CD1c-positive myeloid dendritic cell (primary cell): ENCODE data around the gene MMP23B.

Experiments used
- DNase-seq: peaks from one replicate; pipeline ENCODE4 v3.0.0-alpha.2; 2016; ENCODE audit errors: extremely low spot score

The MMP23B gene

DNA sequence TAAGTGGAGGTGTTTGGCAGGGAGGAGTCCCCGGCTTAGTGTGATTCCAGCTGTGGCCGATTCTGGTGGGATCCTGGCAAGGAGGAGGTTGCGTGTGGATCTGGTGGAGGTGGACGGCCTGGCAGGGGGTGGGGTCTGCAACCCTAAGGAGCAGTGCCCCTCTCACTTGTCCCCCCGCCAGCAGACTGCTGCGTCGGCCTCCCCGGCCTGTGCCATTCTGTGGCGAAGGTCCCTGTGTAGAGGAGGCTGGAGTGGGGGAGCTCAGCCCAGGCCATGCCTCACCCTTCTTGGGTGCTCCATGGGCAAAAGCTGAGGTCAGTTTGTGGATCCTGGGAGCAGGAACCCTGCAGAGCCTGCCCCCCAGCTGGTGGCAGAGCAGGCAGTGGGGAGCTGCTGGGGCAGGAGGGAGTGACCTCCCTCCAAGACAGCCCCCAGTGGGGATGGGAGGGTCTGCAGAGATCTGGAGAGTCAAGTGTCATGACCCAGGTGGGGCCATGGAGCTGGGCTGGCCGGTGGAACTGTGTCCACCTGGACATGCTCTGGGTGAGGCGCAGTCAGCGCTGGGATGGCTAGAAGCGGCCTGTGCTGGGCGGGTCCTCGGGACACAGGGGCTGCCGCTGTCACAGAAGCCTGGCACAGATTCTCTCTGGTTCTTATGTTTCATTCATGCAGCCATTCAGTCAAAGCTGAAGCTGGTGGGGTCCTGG, 11.4 kb upstream of the MMP23B start:
- no peak for DNase-seq

DNA sequence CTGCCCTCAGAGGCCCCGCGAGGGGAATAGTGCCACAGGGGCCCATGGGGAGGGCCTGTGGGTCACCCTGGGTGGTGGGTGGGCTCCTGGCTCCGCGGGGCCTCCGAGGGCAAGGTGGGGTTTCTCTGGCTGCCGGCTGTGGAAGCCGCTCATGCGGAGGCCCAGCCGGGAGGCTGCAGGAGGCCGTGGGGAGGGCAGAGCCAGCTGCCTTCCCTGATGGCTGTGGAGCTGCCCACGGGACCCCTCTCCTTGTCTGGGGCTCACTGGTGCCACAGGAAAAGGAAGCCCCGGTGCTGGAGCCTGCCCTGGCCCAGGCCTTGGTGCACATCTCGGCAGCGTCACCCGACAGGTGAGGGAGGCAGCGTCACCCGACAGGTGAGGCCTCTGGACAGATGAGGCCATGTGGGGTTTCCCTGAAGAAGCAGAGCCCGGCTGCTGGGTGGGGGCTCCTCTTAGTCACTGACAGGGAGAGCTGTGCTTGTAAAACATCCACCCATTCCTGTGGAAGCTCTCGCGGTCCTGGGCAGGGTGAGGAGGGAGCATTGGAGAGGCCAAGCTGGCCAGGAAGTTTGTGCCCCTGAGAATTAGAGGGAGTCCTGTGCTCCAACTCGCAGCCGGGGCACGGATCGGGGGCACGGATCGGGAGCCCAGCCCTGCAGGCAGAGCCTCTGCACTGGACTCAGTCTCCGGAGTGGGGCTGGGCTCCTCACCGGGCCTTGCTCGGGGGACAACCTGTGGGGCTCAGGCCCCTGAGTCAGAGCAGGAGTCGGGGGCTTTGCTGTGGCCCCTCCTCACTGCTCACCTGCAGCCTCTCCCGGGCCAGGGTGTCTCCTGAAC, 10.6 kb upstream of the MMP23B start:
- no peak for DNase-seq

DNA sequence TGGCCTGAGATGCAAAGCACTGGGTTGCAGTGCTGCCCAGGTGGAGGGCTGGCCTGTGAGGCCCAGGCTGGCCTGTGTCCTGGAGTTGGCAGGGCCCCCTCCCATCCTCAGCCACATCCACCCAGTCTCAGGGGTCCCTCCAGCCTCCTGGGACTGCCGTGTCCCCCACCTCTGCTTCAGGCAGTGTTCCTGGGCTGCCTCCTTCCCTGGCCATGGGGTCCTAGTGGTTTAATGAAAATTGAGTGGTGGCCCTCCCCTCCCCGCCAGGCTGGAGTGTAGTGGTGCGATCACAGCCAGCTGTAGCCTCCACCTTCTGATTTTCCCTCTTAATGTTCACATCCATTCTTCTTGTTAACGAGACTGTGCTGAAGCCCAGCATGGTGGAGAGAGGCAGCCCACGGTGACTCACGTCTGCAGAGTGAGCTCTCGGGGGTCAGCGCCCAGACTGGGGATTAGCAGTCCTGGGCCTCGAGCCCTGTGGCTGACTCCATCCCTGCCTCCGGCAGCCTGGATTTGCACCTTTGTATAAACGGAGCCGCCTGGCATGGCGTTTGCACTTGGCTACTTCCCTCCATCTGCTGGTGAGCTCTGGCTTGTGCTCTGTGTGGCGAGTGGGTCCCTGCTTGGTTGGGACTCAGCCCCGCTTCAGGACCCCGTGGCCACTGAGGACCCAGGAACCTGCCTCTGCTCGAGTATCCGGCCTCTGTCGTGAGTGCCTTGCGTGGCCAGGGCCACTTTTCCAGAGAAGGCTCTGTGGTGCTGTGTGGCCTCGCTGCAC, 9.8 kb upstream of the MMP23B start:
- no peak for DNase-seq

DNA sequence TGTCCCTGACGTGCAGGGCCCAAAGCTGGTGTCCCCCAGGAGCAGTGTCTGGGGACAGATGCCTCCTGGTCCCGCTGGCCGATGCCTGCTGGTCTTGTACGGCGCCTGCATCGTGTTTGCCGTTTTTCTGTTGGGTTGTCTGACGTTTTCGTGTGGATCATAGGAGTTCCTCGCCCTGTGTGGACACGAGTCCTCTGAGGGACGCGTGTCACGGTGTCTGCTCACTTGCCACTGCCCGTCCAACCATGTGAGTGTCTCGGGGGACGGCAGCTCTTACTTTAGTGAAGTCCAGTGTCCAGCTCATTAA, 9.2 kb upstream of the MMP23B start:
- no peak for DNase-seq

DNA sequence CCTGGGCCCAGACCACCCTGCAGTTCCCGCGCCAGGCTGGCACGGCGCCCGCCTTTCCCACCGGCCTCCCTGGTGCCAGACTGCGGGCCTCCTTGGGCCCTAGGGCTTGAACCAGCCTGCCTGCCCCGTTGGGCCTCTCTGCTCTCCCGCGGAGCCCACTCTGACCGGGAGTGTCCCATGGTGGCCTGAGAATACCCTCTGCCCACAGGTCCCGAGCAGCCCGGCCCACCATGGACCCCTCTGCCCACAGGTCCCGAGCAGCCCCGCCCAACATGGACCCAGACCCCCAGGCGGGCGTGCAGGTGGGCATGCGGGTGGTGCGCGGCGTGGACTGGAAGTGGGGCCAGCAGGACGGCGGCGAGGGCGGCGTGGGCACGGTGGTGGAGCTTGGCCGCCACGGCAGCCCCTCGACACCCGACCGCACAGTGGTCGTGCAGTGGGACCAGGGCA, 8.8 kb upstream of the MMP23B start:
- no peak for DNase-seq

DNA sequence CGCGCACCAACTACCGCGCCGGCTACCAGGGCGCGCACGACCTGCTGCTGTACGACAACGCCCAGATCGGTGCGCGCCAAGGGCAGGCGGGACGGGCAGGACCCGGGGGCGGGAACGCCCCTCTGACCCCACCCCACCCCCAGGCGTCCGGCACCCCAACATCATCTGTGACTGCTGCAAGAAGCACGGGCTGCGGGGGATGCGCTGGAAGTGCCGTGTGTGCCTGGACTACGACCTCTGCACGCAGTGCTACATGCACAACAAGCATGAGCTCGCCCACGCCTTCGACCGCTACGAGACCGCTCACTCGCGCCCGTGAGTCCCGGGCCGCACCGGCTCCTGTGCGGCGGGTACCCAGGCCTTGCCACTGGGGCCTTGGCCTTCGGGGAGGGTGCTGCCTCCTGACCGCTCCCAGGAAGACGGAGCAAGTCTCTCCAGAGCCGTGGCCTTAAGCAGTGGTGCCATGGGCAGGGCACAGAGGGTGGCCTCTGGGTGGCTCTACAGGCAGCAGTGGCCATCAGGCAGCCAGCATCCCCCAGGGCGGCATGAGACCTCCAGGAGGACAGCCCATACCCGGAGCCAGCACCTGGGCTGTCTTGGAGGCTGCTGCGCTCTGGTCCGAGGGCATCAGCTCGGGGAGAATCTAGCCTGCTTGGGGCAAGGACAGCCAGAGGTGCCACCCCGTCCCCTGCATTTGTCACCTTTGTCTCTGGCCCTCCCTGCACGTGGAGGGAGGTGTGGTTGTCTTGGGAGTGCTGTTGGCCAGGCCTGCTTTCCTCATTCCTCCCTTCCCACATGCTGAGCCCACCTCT, 8.1 kb upstream of the MMP23B start:
- DNase-seq, result no peak

GRCh38 chr1:1624443-1625403, 7.2 kb upstream of the MMP23B start:
- DNase-seq, result no peak

DNA sequence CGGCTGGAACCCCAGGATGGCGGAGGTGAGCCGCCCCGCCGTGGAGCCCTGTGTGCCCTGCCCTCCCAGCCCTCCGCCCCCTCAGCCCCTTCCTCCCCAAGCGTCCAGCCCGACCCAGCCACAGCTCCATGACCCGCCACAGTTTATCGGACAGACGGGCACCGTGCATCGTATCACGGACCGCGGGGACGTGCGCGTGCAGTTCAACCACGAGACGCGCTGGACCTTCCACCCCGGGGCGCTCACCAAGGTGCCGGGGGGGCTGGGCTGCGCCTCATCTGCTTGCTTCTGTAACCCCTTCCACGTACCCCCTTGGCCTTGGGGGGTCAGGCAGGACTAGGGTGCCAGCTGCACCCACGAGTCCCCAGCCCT, 6.6 kb upstream of the MMP23B start:
- DNase-seq, result no peak

DNA sequence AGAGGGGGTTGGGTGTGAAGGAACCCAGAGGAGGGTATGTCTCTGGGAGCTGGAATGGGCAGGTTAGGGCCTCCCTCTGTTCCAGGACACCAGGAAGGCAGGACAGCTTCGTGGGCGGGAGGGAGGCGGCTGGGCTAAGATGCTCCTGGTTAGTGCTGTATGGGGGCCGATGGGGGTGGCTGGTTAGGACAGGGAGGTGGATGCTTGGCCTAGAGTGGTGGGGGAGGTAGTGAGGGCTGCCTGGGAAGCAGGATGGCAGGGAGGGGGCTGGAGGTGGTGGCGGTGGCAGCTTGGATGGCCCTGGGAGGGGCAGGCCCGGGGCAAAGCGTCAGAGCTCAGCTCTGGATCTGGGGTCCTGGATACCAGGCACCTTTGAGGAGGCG, 6.2 kb upstream of the MMP23B start:
- no peak for DNase-seq

- no peak for DNase-seq
Measured at GRCh38 chr1:1626207-1627141, 5.5 kb upstream of the MMP23B start.

- no peak for DNase-seq
Measured at GRCh38 chr1:1627261-1627828, 4.6 kb upstream of the MMP23B start.

DNA sequence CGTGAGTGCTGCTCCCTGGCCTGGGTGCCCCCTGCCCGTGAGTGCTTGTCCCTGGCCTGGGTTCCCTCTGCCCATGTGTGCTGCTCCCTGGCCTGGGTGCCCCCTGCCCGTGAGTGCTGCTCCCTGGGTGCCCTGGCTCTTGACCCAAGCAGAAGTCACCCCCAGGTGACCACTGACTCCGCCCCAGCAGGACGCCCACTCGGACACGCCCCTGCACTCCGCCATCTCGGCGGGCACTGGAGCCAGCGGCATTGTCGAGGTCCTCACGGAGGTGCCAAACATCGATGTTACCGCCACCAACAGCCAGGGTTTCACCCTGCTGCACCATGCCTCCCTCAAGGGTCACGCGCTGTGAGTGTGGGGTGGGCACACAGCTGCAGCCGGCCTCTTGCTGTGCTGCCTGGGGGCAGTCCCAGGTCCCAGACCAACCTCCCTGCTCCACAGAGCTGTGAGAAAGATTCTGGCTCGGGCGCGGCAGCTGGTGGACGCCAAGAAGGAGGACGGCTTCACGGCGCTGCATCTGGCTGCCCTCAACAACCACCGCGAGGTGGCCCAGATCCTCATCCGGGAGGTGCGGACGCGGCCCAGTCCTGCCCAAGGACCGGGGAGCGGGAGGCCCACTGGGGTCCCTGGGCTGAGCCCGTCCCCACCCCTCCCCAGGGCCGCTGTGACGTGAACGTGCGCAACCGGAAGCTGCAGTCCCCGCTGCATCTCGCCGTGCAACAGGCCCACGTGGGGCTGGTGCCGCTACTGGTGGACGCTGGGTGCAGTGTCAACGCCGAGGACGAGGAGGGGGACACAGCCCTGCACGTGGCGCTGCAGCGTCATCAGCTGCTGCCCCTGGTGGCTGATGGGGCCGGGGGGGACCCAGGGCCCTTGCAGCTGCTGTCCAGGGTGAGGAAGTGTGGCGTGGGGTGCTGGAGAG, 3.9 kb upstream of the MMP23B start:
- DNase-seq, result no peak

GRCh38 chr1:1628754-1629429, 3.1 kb upstream of the MMP23B start:
- DNase-seq, result no peak

GRCh38 chr1:1629430-1630190, 2.4 kb upstream of the MMP23B start:
- peak; percentile 50 for DNase-seq

- peak; percentile 89 for DNase-seq
Measured at GRCh38 chr1:1630191-1630964, 1.6 kb upstream of the MMP23B start.
